Testis (tissue), 3 donors: Measurements from ENCODE around the gene CXCR5. TPM values are rescaled to one million over a fixed set of nuclear protein-coding genes. Genes with fewer than 3 reads are reported as not detected.

Source experiments
- DNase-seq: peaks from one replicate; pipeline ENCODE4 v3.0.0-alpha.2; 2019
- H3K27ac ChIP-seq, 2 donors: fragments of 200-600 bp; sonication (generic); one replicate each; pipeline ENCODE4 v1.5.1; 2019
- H3K27me3 ChIP-seq: fragments of 200-600 bp; sonication (generic); one replicate; pipeline ENCODE4 v1.5.1; 2019
- H3K36me3 ChIP-seq: fragments of 200-600 bp; sonication (generic); one replicate; pipeline ENCODE4 v1.5.1; 2017; ENCODE audit warnings: low read depth; ENCODE audit errors: missing control alignments
- H3K4me1 ChIP-seq: fragments of 200-600 bp; sonication (generic); one replicate; pipeline ENCODE4 v1.5.1; 2019
- H3K4me3 ChIP-seq, 2 donors: fragments of 200-600 bp; sonication (generic); one replicate each; pipeline ENCODE4 v1.5.1; 2017 to 2019
- H3K9me3 ChIP-seq: fragments of 200-600 bp; sonication (generic); one replicate; pipeline ENCODE4 v1.5.1; 2017
- CTCF ChIP-seq, 3 experiments: fragments of 450-650 bp in 2 of 3; fragments of 200-600 bp in 1 of 3; sonication (generic) in 1 of 3; IDR thresholded peaks; one replicate each; pipeline ENCODE4 v1.5.1; 2016 to 2019; ENCODE audit warnings: antibody characterized with exemption in 3 of 3, mild to moderate bottlenecking in 2 of 3, moderate library complexity in 1 of 3
- POLR2A ChIP-seq: fragments of 450-650 bp; IDR thresholded peaks from one replicate; pipeline ENCODE4 v1.6.1; 2017; ENCODE audit warnings: antibody characterized with exemption, mild to moderate bottlenecking, moderate library complexity
- WGBS, 2 donors: methylation state at CpG; one replicate each; pipeline ENCODE4 v1.1.5; 2018; 5-methylcytosine and 5-hydroxymethylcytosine counted together
- intact Hi-C: fragments of 100-400 bp; cut with DNase I; formaldehyde crosslinking; loops from one replicate; pipeline ENCODE4 v1.15.1; 2023; ENCODE audit warnings: low total_unique reads
- polyA plus RNA-seq: library from polyadenylated mRNA; stranded (reverse); fragments of 350-450 nt; fragmentation: Illumina TruSeq; extraction: RNeasy Lipid Tissue Mini Kit (QIAGEN cat#74804); gene quantifications from one replicate; pipeline ENCODE4 v1.2.3, GENCODE V29; 2014; ENCODE audit warnings: low read depth, low replicate concordance; ENCODE audit not compliant: insufficient read depth
- total RNA-seq, 2 donors: library from RNA; depleted of rRNA; stranded (reverse); fragments of >200 nt; gene quantifications; one replicate each; pipeline ENCODE4 v1.2.3, GENCODE V29; 2016

The CXCR5 gene
- total and polyA plus RNA-seq, 3 donors from 2014 or later = 0.06 to 0.22 TPM; not detected in 1

- Histone ChIP-seq H3K9me3 (no peaks in the 10 kb centered on the region), H3K27ac (peak overlapping the region; percentile 40 to 76), H3K36me3 (no peaks in the 10 kb centered on the region), H3K4me3 (no peak overlapping the region), H3K27me3 (no peaks in the 10 kb centered on the region), H3K4me1 (peaks cover 11% of the 10 kb centered on the region)
- 27 to 32% methylated on average over 4 of the region's 4 CpGs for WGBS, 2 donors
- TF ChIP-seq CTCF (IDR thresholded peaks at IDR 0.05) (no peak), POLR2A (no peak)
- peak; percentile 49 for DNase-seq
- intact Hi-C loops = no loop called here
Observed at GRCh38 chr11:118933486-118933885, 49.8 kb downstream of the CXCR5 start.

GRCh38 chr11:118935376-118935775 is 51.7 kb downstream of the CXCR5 start:
- Histone ChIP-seq H3K27me3 (no peaks in the 10 kb centered on the region), H3K4me3 (no peak overlapping the region), H3K9me3 (no peaks in the 10 kb centered on the region), H3K27ac (no peak overlapping the region), H3K36me3 (no peaks in the 10 kb centered on the region), H3K4me1 (peaks cover 11% of the 10 kb centered on the region)
- intact Hi-C loops = no loop called here
- 87 to 89% methylated on average over 8 of the region's 8 CpGs for WGBS, 2 donors
- TF ChIP-seq POLR2A (no peak), CTCF (IDR thresholded peaks at IDR 0.05) (no peak)
- DNase-seq = no peak

- Histone ChIP-seq H3K27ac (no peak overlapping the region), H3K36me3 (no peaks in the 10 kb centered on the region), H3K27me3 (no peaks in the 10 kb centered on the region), H3K4me3 (no peak overlapping the region), H3K9me3 (no peaks in the 10 kb centered on the region), H3K4me1 (no peaks in the 10 kb centered on the region)
- DNase-seq = no peak
- TF ChIP-seq CTCF (IDR thresholded peaks at IDR 0.05) = no peak
- no peak for TF ChIP-seq POLR2A
- intact Hi-C loops = no loop called here
- WGBS, 2 donors = 81 to 83% methylated on average over 10 to 11 of the region's 11 CpGs
Observed at GRCh38 chr11:118938491-118939403, 55.1 kb downstream of the CXCR5 start.

GRCh38 chr11:118939404-118939915 is 55.8 kb downstream of the CXCR5 start:
- Histone ChIP-seq H3K9me3 (no peaks in the 10 kb centered on the region), H3K27me3 (no peaks in the 10 kb centered on the region), H3K27ac (no peak overlapping the region), H3K4me1 (no peaks in the 10 kb centered on the region), H3K36me3 (no peaks in the 10 kb centered on the region), H3K4me3 (no peak overlapping the region)
- no peak for DNase-seq
- no peak for TF ChIP-seq CTCF (IDR thresholded peaks at IDR 0.05)
- TF ChIP-seq POLR2A = no peak
- 62 to 76% methylated on average over 8 of the region's 8 CpGs for WGBS, 2 donors
- intact Hi-C loops = no loop called here
